Measurements from ENCODE around the gene DTX1.
A peak's percentile ranks its signal among the peaks of the same experiment; 100 is the strongest.

Gene DTX1

GRCh38 chr12:113043240-113043639 is 13.3 kb upstream of the DTX1 start:
- Histone ChIP-seq H3K27ac (no peak overlapping the region), H3K9me3 (ENCODE audit: control insufficient read depth, low read length) (no peaks in the 10 kb centered on the region), H2AFZ (no peak overlapping the region), H3K27me3 (ENCODE audit: control insufficient read depth, insufficient read depth, low read length) (no peaks in the 10 kb centered on the region), H3K4me2 (ENCODE audit: low read length) (no peak overlapping the region), H3K79me2 (no peaks in the 10 kb centered on the region), H3K9ac (no peak overlapping the region), H3K36me3 (ENCODE audit: control insufficient read depth, insufficient read depth, low read length) (no peaks in the 10 kb centered on the region), H3K4me3 (ENCODE audit: low read depth, low read length) (no peak overlapping the region), H3K4me1 (peaks cover 32% of the 10 kb centered on the region)
- TF ChIP-seq, protein P1, sequence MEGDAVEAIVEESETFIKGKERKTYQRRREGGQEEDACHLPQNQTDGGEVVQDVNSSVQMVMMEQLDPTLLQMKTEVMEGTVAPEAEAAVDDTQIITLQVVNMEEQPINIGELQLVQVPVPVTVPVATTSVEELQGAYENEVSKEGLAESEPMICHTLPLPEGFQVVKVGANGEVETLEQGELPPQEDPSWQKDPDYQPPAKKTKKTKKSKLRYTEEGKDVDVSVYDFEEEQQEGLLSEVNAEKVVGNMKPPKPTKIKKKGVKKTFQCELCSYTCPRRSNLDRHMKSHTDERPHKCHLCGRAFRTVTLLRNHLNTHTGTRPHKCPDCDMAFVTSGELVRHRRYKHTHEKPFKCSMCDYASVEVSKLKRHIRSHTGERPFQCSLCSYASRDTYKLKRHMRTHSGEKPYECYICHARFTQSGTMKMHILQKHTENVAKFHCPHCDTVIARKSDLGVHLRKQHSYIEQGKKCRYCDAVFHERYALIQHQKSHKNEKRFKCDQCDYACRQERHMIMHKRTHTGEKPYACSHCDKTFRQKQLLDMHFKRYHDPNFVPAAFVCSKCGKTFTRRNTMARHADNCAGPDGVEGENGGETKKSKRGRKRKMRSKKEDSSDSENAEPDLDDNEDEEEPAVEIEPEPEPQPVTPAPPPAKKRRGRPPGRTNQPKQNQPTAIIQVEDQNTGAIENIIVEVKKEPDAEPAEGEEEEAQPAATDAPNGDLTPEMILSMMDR (IDR thresholded peaks at IDR 0.05), result no peak

DNA sequence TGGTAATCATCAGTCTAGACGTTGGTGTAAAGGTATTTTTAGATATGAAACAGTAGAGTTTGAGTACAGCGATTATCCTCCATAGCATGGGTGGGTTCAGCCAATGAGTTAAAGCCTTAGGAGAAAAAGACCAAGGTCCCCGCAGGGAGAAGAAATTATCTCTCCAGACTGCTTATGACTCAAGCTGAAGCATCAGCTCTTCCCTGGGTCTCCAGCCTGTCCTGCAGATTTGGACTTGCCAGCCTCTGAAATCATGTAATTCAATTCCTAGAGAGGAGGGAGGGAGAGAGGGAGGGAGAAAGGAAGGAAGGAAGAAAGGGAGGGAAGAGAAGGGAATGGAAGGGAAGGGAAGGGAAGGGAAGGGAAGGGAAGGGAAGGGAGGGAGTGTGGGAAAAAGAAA is 12.0 kb upstream of the DTX1 start:
- Histone ChIP-seq H3K9me3 (ENCODE audit: control insufficient read depth, low read length) (no peaks in the 10 kb centered on the region), H3K4me2 (ENCODE audit: low read length) (no peak overlapping the region), H3K9ac (no peak overlapping the region), H3K27me3 (ENCODE audit: control insufficient read depth, insufficient read depth, low read length) (no peaks in the 10 kb centered on the region), H3K79me2 (no peaks in the 10 kb centered on the region), H3K4me3 (ENCODE audit: low read depth, low read length) (no peak overlapping the region), H3K27ac (no peak overlapping the region), H3K4me1 (peaks cover 28% of the 10 kb centered on the region), H2AFZ (no peak overlapping the region), H3K36me3 (ENCODE audit: control insufficient read depth, insufficient read depth, low read length) (no peaks in the 10 kb centered on the region)
- TF ChIP-seq, protein P1 (IDR thresholded peaks at IDR 0.05), result no peak

DNA sequence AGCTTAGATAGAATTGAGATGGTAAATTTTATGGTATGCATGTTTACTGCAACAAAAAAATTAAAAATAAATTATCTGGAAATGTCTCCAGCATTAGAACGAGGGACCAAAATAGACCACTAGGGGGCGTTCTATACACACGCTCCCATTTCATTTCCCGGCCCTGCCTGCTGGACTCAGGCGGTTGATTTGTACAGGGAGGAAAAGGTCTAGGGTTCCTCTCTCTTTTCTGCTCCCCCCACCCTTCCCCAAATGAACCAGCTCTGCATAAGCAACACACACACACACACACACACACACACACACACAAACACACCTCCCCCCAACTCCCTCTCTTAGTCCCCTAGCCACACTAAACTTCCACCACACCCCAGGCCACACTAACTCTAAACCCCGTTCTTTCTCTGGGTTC is 7.8 kb upstream of the DTX1 start:
- no peak overlapping the region for H3K4me2 ChIP-seq (ENCODE audit: low read length)
- H3K4me1 ChIP-seq, result peaks cover 5% of the 10 kb centered on the region
- H3K27me3 ChIP-seq (ENCODE audit: control insufficient read depth, insufficient read depth, low read length), result no peaks in the 10 kb centered on the region
- H3K36me3 ChIP-seq (ENCODE audit: control insufficient read depth, insufficient read depth, low read length), result no peaks in the 10 kb centered on the region
- H2AFZ ChIP-seq, result peak overlapping the region; percentile 17
- TF ChIP-seq, protein P1 (IDR thresholded peaks at IDR 0.05), result peak; percentile 92
- no peaks in the 10 kb centered on the region for H3K79me2 ChIP-seq
- H3K27ac ChIP-seq, result no peak overlapping the region
- no peak overlapping the region for H3K4me3 ChIP-seq (ENCODE audit: low read depth, low read length)
- no peaks in the 10 kb centered on the region for H3K9me3 ChIP-seq (ENCODE audit: control insufficient read depth, low read length)
- no peak overlapping the region for H3K9ac ChIP-seq

- no peak overlapping the region for H3K9ac ChIP-seq
- no peak overlapping the region for H2AFZ ChIP-seq
- no peak overlapping the region for H3K4me3 ChIP-seq (ENCODE audit: low read depth, low read length)
- no peaks in the 10 kb centered on the region for H3K9me3 ChIP-seq (ENCODE audit: control insufficient read depth, low read length)
- no peaks in the 10 kb centered on the region for H3K27me3 ChIP-seq (ENCODE audit: control insufficient read depth, insufficient read depth, low read length)
- H3K27ac ChIP-seq, result no peak overlapping the region
- no peaks in the 10 kb centered on the region for H3K79me2 ChIP-seq
- H3K36me3 ChIP-seq (ENCODE audit: control insufficient read depth, insufficient read depth, low read length), result no peaks in the 10 kb centered on the region
- no peak overlapping the region for H3K4me2 ChIP-seq (ENCODE audit: low read length)
- TF ChIP-seq, protein P1 (IDR thresholded peaks at IDR 0.05), result no peak
- H3K4me1 ChIP-seq, result peaks cover 5% of the 10 kb centered on the region
These were observed 6.4 kb upstream of the DTX1 start for GRCh38 chr12:113049976-113050742.

DNA sequence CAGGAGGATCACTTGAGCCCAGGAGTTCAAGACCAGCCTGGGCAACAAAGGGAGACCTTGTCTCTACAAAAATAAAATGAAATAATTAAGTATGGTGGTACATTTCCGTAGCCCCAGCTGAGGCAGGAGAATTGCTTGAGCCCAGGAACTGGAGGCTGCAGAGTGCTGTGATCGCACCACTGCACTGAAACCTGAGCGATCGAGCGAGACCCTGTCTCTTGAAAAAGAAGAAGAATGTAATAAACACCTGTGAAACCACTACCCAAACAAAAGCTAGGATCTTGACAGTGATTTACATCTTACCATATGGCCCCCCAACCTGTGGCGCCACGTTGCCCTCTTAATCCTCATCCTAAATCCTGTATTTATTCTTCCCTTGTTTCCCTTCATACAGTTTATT is 5.7 kb upstream of the DTX1 start:
- Histone ChIP-seq H3K79me2 (no peaks in the 10 kb centered on the region), H3K27ac (no peak overlapping the region), H3K4me3 (ENCODE audit: low read depth, low read length) (no peak overlapping the region), H3K36me3 (ENCODE audit: control insufficient read depth, insufficient read depth, low read length) (no peaks in the 10 kb centered on the region), H3K4me1 (peaks cover 3% of the 10 kb centered on the region), H3K9ac (no peak overlapping the region), H3K9me3 (ENCODE audit: control insufficient read depth, low read length) (no peaks in the 10 kb centered on the region), H3K27me3 (ENCODE audit: control insufficient read depth, insufficient read depth, low read length) (no peaks in the 10 kb centered on the region), H3K4me2 (ENCODE audit: low read length) (no peak overlapping the region), H2AFZ (no peak overlapping the region)
- TF ChIP-seq, protein P1 (IDR thresholded peaks at IDR 0.05), result no peak
